ENCODE results near the gene TGFBRAP1. TPM values are rescaled to one million over a fixed set of nuclear protein-coding genes. Genes with fewer than 3 reads are reported as not detected.
A peak's percentile ranks its signal among the peaks of the same experiment; 100 is the strongest.

The TGFBRAP1 gene
- total and polyA plus RNA-seq, 8 donors = 4.9 to 35.7 (median 15.8) TPM

GRCh38 chr2:105339414-105339813 lies 9.9 kb upstream of the TGFBRAP1 start:
- Histone ChIP-seq H3K27me3 (no peaks in the 10 kb centered on the region), H3K27ac (no peak overlapping the region), H3K36me3 (peaks cover 30 to 52% (median 48%) of the 10 kb centered on the region in 4 donors), H3K9me3 (no peaks in the 10 kb centered on the region), H3K4me1 (peaks cover 21 to 59% (median 35%) of the 10 kb centered on the region in 4 donors), H3K4me3 (peak overlapping the region in 1 of 4 donors; percentile 94)
- no peak for TF ChIP-seq POLR2A (IDR thresholded peaks at IDR 0.05)
- no peak for TF ChIP-seq CTCF (IDR thresholded peaks at IDR 0.05)
- no peak for TF ChIP-seq EP300 (IDR thresholded peaks at IDR 0.05)
- no peak for TF ChIP-seq POLR2AphosphoS5 (IDR thresholded peaks at IDR 0.05)
- intact Hi-C loops (cut with DNase I; ENCODE audit: low total_unique reads) = no loop called here
- no peak for DNase-seq
- WGBS, 5 donors = 51 to 63% (median 54%) methylated on average over 4 of the region's 4 CpGs

- Histone ChIP-seq H3K27me3 (no peaks in the 10 kb centered on the region), H3K9me3 (no peaks in the 10 kb centered on the region), H3K27ac (peak overlapping the region; percentile 93 to 96 (median 94)), H3K4me3 (peak overlapping the region; percentile 64 to 94 (median 78)), H3K4me1 (peaks cover 21 to 59% (median 35%) of the 10 kb centered on the region in 4 donors), H3K36me3 (peaks cover 26 to 43% (median 35%) of the 10 kb centered on the region in 4 donors)
- WGBS, 5 donors = 2 to 7% (median 5%) methylated on average over 5 of the region's 5 CpGs
- TF ChIP-seq CTCF (IDR thresholded peaks at IDR 0.05) (no peak), POLR2AphosphoS5 (IDR thresholded peaks at IDR 0.05) (no peak), POLR2A (IDR thresholded peaks at IDR 0.05) (no peak), EP300 (IDR thresholded peaks at IDR 0.05) (no peak)
- peak in 1 of 2 donors; percentile 36 for DNase-seq
- intact Hi-C loops (cut with DNase I; ENCODE audit: low total_unique reads) = no loop called here
Observed at GRCh38 chr2:105338020-105338385, 8.5 kb upstream of the TGFBRAP1 start.

- intact Hi-C loops (cut with DNase I; ENCODE audit: low total_unique reads) = no loop called here
- H3K9me3 ChIP-seq = no peaks in the 10 kb centered on the region
- peak within 1 kb of the TSS; percentile 64 to 94 (median 78) for H3K4me3 ChIP-seq
- peak within 1 kb of the TSS; percentile 93 to 96 (median 94) for H3K27ac ChIP-seq
- TF ChIP-seq CTCF (IDR thresholded peaks at IDR 0.05) (peak in 1 of 7 experiments; percentile 25), POLR2A (IDR thresholded peaks at IDR 0.05) (peak in 1 of 4 donors; percentile 2), EP300 (IDR thresholded peaks at IDR 0.05) (no peak), POLR2AphosphoS5 (IDR thresholded peaks at IDR 0.05) (peak; percentile 22 to 79 (median 64))
- no peaks in the 10 kb centered on the region for H3K27me3 ChIP-seq
- DNase-seq = peak; percentile 88 to 97
- WGBS, 5 donors = 0 to 1% (median 0%) methylated on average over 44 to 58 of the region's 58 CpGs
- H3K4me1 ChIP-seq = peaks cover 21 to 58% (median 35%) of the 10 kb centered on the region in 4 donors
- H3K36me3 ChIP-seq = peaks cover 22 to 37% (median 29%) of the 10 kb centered on the region in 4 donors
Observed at GRCh38 chr2:105337122-105338019, 7.8 kb upstream of the TGFBRAP1 start, which contains the start of gene C2orf49. Gene C2orf49, plus strand, starts transcription at chr2:105337540. Its CDS starts 48 bp downstream, at chr2:105337588.

- intact Hi-C loops (cut with DNase I; ENCODE audit: low total_unique reads) = no loop called here
- Histone ChIP-seq H3K9me3 (no peaks in the 10 kb centered on the region), H3K27me3 (no peaks in the 10 kb centered on the region), H3K4me1 (peaks cover 21 to 52% (median 32%) of the 10 kb centered on the region in 4 donors), H3K27ac (peak overlapping the region; percentile 93 to 96 (median 94)), H3K4me3 (peak overlapping the region; percentile 64 to 94 (median 78)), H3K36me3 (peaks cover 19 to 31% (median 23%) of the 10 kb centered on the region in 4 donors)
- DNase-seq = no peak
- TF ChIP-seq POLR2AphosphoS5 (IDR thresholded peaks at IDR 0.05) (no peak), POLR2A (IDR thresholded peaks at IDR 0.05) (peak in 1 of 4 donors; percentile 1)
- 2 to 3% (median 3%) methylated on average over 7 of the region's 7 CpGs for WGBS, 5 donors
Observed at GRCh38 chr2:105336786-105337121, 7.2 kb upstream of the TGFBRAP1 start.

Measured in stomach (tissue), 9 donors.